Measurements from ENCODE around the gene CCR6. TPM values are rescaled to one million over a fixed set of nuclear protein-coding genes. Genes with fewer than 3 reads are reported as not detected.

Gene CCR6
- total RNA-seq, 4 donors from 2014 or later: not detected

- no peak for TF ChIP-seq POLR2AphosphoS5 (IDR thresholded peaks at IDR 0.05)
- no peak for TF ChIP-seq POLR2A (IDR thresholded peaks at IDR 0.05)
- no peak for TF ChIP-seq CTCF (IDR thresholded peaks at IDR 0.05)
- no peak for TF ChIP-seq EP300 (IDR thresholded peaks at IDR 0.05)
- WGBS, 2 donors (ENCODE audit: low coverage in 1 of 2): 91 to 96% methylated on average over 10 to 14 of the region's 14 CpGs
- Histone ChIP-seq H3K36me3 (no peaks in the 10 kb centered on the region), H3K4me3 (no peak overlapping the region), H3K4me1 (no peaks in the 10 kb centered on the region), H3K9me3 (no peaks in the 10 kb centered on the region), H3K27me3 (no peaks in the 10 kb centered on the region), H3K27ac (no peak overlapping the region)
- no peak for ATAC-seq
Measured at GRCh38 chr6:167127785-167128531, 5.1 kb downstream of the CCR6 start.

- Histone ChIP-seq H3K4me3 (no peak overlapping the region), H3K27ac (no peak overlapping the region), H3K4me1 (no peaks in the 10 kb centered on the region), H3K36me3 (no peaks in the 10 kb centered on the region), H3K9me3 (no peaks in the 10 kb centered on the region), H3K27me3 (no peaks in the 10 kb centered on the region)
- no peak for TF ChIP-seq CTCF (IDR thresholded peaks at IDR 0.05)
- WGBS, 2 donors (ENCODE audit: low coverage in 1 of 2): 72 to 79% methylated on average over 2 to 6 of the region's 6 CpGs
- ATAC-seq: no peak
Measured at GRCh38 chr6:167129159-167129558, 6.3 kb downstream of the CCR6 start.

GRCh38 chr6:167129562-167129961 is 6.7 kb downstream of the CCR6 start:
- ATAC-seq: no peak
- no peaks in the 10 kb centered on the region for H3K4me1 ChIP-seq
- no peaks in the 10 kb centered on the region for H3K36me3 ChIP-seq
- H3K9me3 ChIP-seq: no peaks in the 10 kb centered on the region
- TF ChIP-seq CTCF (IDR thresholded peaks at IDR 0.05): no peak
- TF ChIP-seq EP300 (IDR thresholded peaks at IDR 0.05): no peak
- TF ChIP-seq POLR2AphosphoS5 (IDR thresholded peaks at IDR 0.05): no peak
- no peak for TF ChIP-seq POLR2A (IDR thresholded peaks at IDR 0.05)
- H3K27me3 ChIP-seq: no peaks in the 10 kb centered on the region
- H3K27ac ChIP-seq: no peak overlapping the region
- WGBS, 2 donors (ENCODE audit: low coverage in 1 of 2): 71 to 88% methylated on average over 1 to 4 of the region's 4 CpGs
- H3K4me3 ChIP-seq: no peak overlapping the region

DNA sequence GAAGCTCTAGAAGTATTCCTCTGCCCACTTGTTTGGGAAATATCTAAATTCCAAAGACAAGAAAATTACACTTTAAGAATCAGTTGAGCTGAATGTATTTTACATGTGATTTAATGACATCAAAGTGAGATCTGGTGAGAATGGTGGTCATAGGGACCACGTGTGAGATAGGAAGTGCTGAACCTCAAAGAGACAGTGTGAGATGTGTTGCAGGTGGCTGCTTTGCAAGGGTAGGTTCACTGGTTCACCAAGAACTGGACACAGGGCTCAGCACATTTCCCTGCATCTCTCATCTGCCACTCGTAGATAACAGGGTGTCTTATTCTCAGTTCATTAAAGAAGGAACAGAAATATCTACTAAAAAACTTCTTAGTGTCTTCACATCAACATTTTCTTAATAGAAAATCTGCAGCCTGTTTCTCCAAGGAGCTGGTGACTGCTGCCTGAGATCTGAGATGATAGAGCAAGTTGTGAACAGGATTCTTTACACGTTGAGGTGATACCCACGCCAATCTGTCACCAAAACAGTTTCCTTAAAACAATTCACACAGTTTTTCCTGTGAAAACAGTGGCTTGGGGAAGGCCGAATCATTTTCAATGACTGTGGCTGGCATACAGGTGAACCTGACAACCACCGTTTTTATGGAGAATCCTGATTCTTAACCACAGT is 7.2 kb downstream of the CCR6 start:
- no peaks in the 10 kb centered on the region for H3K36me3 ChIP-seq
- 62 to 76% methylated on average over 6 of the region's 6 CpGs for WGBS, 2 donors (ENCODE audit: low coverage in 1 of 2)
- H3K4me3 ChIP-seq: no peak overlapping the region
- no peak for ATAC-seq
- H3K27ac ChIP-seq: peak overlapping the region in 2 of 4 donors; percentile 3 to 36
- TF ChIP-seq CTCF (IDR thresholded peaks at IDR 0.05): no peak
- no peak for TF ChIP-seq EP300 (IDR thresholded peaks at IDR 0.05)
- TF ChIP-seq POLR2AphosphoS5 (IDR thresholded peaks at IDR 0.05): no peak
- TF ChIP-seq POLR2A (IDR thresholded peaks at IDR 0.05): no peak
- no peaks in the 10 kb centered on the region for H3K27me3 ChIP-seq
- H3K9me3 ChIP-seq: no peaks in the 10 kb centered on the region
- no peaks in the 10 kb centered on the region for H3K4me1 ChIP-seq
